OCI-LY7 (cell line): ENCODE results near the gene BZW1. TPM values are rescaled to one million over a fixed set of nuclear protein-coding genes. Genes with fewer than 3 reads are reported as not detected.
A peak's percentile ranks its signal among the peaks of the same experiment; 100 is the strongest.

Experiments used
- BruUV-seq: library from RNA; stranded (reverse); fragments of 400-500 nt; replicated peaks from 2 replicates; lab custom pipeline; 2021; lab: Mats Ljungman, UMichigan
- CTCF ChIA-PET: fragments of 300-600 bp; sonication (Branson Sonifier 250); formaldehyde crosslinking; loops from one replicate; lab custom pipeline; 2022; ENCODE audit warnings: antibody characterized with exemption; ENCODE audit not compliant: unreplicated experiment; lab: Charles Lee
- POLR2A ChIA-PET: fragments of 300-600 bp; sonication (Branson Sonifier 250); formaldehyde crosslinking; loops from one replicate; lab custom pipeline; 2022; ENCODE audit warnings: antibody characterized with exemption; lab: Charles Lee
- DNase-seq: peaks from one replicate; pipeline ENCODE4 v3.0.0-alpha.2; 2015; ENCODE audit warnings: low spot score
- H2AFZ ChIP-seq: fragments of 200-600 bp; sonication (generic), shearing (Covaris generic); 2 replicates; pipeline ENCODE4 v1.6.1; 2014; ENCODE audit warnings: mild to moderate bottlenecking, antibody characterized with exemption, low read length, moderate library complexity
- H3K27ac ChIP-seq: fragments of 200-600 bp; sonication (generic); 2 replicates; pipeline ENCODE4 v1.5.1; 2014; ENCODE audit warnings: mixed run types, low read depth, mild to moderate bottlenecking, moderate library complexity, low read length, inconsistent platforms; ENCODE audit not compliant: poor library complexity, severe bottlenecking
- H3K36me3 ChIP-seq: fragments of 200-600 bp; sonication (generic); 2 replicates; pipeline ENCODE4 v1.6.1; 2014; ENCODE audit warnings: mild to moderate bottlenecking, antibody characterized with exemption, low read length, moderate library complexity, mixed read lengths; ENCODE audit not compliant: insufficient read depth
- H3K4me1 ChIP-seq: fragments of 200-600 bp; sonication (generic); 2 replicates; pipeline ENCODE4 v1.5.1; 2014; ENCODE audit warnings: mild to moderate bottlenecking, low read length; ENCODE audit not compliant: insufficient read depth, poor library complexity, severe bottlenecking
- H3K4me2 ChIP-seq: fragments of 200-600 bp; sonication (generic); 2 replicates; pipeline ENCODE4 v1.6.1; 2014; ENCODE audit warnings: mild to moderate bottlenecking, low read length
- H3K4me3 ChIP-seq: fragments of 200-600 bp; sonication (generic); 2 replicates; pipeline ENCODE4 v1.5.1; 2014; ENCODE audit warnings: mild to moderate bottlenecking, low read depth, low read length; ENCODE audit not compliant: poor library complexity, severe bottlenecking
- H3K79me2 ChIP-seq: fragments of 200-600 bp; sonication (generic); 2 replicates; pipeline ENCODE4 v1.6.1; 2016; ENCODE audit warnings: low read depth, mild to moderate bottlenecking, low read length, moderate library complexity, mixed read lengths; ENCODE audit not compliant: insufficient read depth
- H3K9me2 ChIP-seq: fragments of 200-600 bp; sonication (generic); 2 replicates; pipeline ENCODE4 v1.6.1; 2016; ENCODE audit warnings: mild to moderate bottlenecking, low read length, mixed read lengths; ENCODE audit not compliant: insufficient read depth
- H3K9me3 ChIP-seq: fragments of 200-600 bp; sonication (generic); 2 replicates; pipeline ENCODE4 v1.6.1; 2014; ENCODE audit warnings: mild to moderate bottlenecking, mixed run types, low read length, mixed read lengths
- H4K20me1 ChIP-seq: fragments of 200-600 bp; sonication (generic); 2 replicates; pipeline ENCODE4 v1.6.1; 2014; ENCODE audit warnings: mild to moderate bottlenecking, antibody characterized with exemption, low read length, moderate library complexity, mixed read lengths; ENCODE audit not compliant: insufficient read depth
- CTCF ChIP-seq: fragments of 200-600 bp; sonication (generic); conservative IDR thresholded peaks from 2 replicates; pipeline ENCODE4 v1.5.1; 2014; ENCODE audit warnings: mild to moderate bottlenecking, antibody characterized with exemption, low read length, moderate library complexity, mixed read lengths
- EZH2phosphoT487 ChIP-seq: fragments of 200-600 bp; sonication (generic); IDR thresholded peaks from 2 replicates; pipeline ENCODE4 v1.6.1; 2018; ENCODE audit warnings: low read depth, borderline replicate concordance, mild to moderate bottlenecking, mixed run types, antibody characterized with exemption, low read length, moderate library complexity, mixed read lengths
- intact Hi-C: fragments of 100-400 bp; cut with micrococcal nuclease; formaldehyde crosslinking; loops from one replicate; pipeline ENCODE4 v1.10.0; 2022; ENCODE audit not compliant: unreplicated experiment
- total RNA-seq, 2 experiments: library from RNA; depleted of rRNA in 1 of 2; stranded (reverse); fragments of >200 nt in 1 of 2; shearing (Covaris generic) in 1 of 2; gene quantifications; 2 replicates each; pipeline ENCODE4 v1.2.3, GENCODE V29; 2014 to 2022

BZW1 gene
- total RNA-seq, 2 experiments from 2014 or later: 180 to 183 TPM

GRCh38 chr2:200862532-200863000, 50.9 kb downstream of the BZW1 start:
- no peak overlapping the region for H2AFZ ChIP-seq
- peaks cover 60% of the 10 kb centered on the region for H3K36me3 ChIP-seq
- H4K20me1 ChIP-seq: peaks cover 27% of the 10 kb centered on the region; the same call in 1 of the 2 replicates
- H3K79me2 ChIP-seq: peaks cover 65% of the 10 kb centered on the region
- H3K9me2 ChIP-seq: no peaks in the 10 kb centered on the region
- BruUV-seq: TSS peak; percentile 48
- ChIA-PET CTCF (no interaction called here), POLR2A (no interaction called here)
- H3K9me3 ChIP-seq: no peaks in the 10 kb centered on the region
- TF ChIP-seq EZH2phosphoT487 (no peak), CTCF (no peak)
- H3K4me3 ChIP-seq: peak overlapping the region; percentile 82
- intact Hi-C loops: loop anchor here (2.0 kb wide), 2 partner anchors 50 to 150 kb away; no protein-coding TSS in a partner anchor
- peak overlapping the region; percentile 88 for H3K4me2 ChIP-seq
- H3K27ac ChIP-seq: peak overlapping the region; percentile 89
- peaks cover 22% of the 10 kb centered on the region for H3K4me1 ChIP-seq
- peak; percentile 63 for DNase-seq

- intact Hi-C loops: loop anchor here (1.0 to 2.0 kb wide), 3 partner anchors 26 to 151 kb away; partner anchors contain the start of genes NIF3L1 and PPIL3
- no peaks in the 10 kb centered on the region for H3K9me3 ChIP-seq
- peak overlapping the region; percentile 88 for H3K4me2 ChIP-seq
- peak overlapping the region; percentile 86; the same call in 1 of the 2 replicates for H2AFZ ChIP-seq
- H3K4me3 ChIP-seq: peak overlapping the region; percentile 82
- TF ChIP-seq CTCF (no peak), EZH2phosphoT487 (no peak)
- CTCF ChIA-PET: no interaction called here
- peak; percentile 40 for DNase-seq
- peak overlapping the region; percentile 89 for H3K27ac ChIP-seq
- peaks cover 53% of the 10 kb centered on the region for H3K79me2 ChIP-seq
- H3K9me2 ChIP-seq: no peaks in the 10 kb centered on the region
- peaks cover 25% of the 10 kb centered on the region for H3K4me1 ChIP-seq
- POLR2A ChIA-PET: interaction anchor here (0.6 to 2.6 kb wide), 10 partner anchors 11 to 207 kb away, joined by 3 to 22 read pairs (median 3); partner anchors contain the start of genes NIF3L1 and PPIL3
- peaks cover 27% of the 10 kb centered on the region; the same call in 1 of the 2 replicates for H4K20me1 ChIP-seq
- BruUV-seq: no TSS peak
- peaks cover 48% of the 10 kb centered on the region for H3K36me3 ChIP-seq
Measured at GRCh38 chr2:200863782-200864175, 52.1 kb downstream of the BZW1 start.
